Mesodermal cell (in vitro differentiated cells): ENCODE data around the gene RIMKLA.

Experiments used
- H3K27ac ChIP-seq: 2 replicates; pipeline ENCODE4 v1.7.0; 2013; ENCODE audit warnings: mild to moderate bottlenecking, low read depth, low read length, moderate library complexity; ENCODE audit not compliant: severe bottlenecking
- H3K36me3 ChIP-seq: 2 replicates; pipeline ENCODE4 v1.7.1; 2013; ENCODE audit warnings: mild to moderate bottlenecking, low read length, moderate library complexity; ENCODE audit not compliant: control insufficient read depth, insufficient read depth
- H3K4me1 ChIP-seq: one replicate; pipeline ENCODE4 v1.7.1; 2013; ENCODE audit warnings: mild to moderate bottlenecking, low read length; ENCODE audit not compliant: insufficient read depth, control insufficient read depth, poor library complexity, severe bottlenecking
- H3K4me3 ChIP-seq: 2 replicates; pipeline ENCODE4 v1.7.0; 2013; ENCODE audit warnings: low read length, control low read depth, mild to moderate bottlenecking; ENCODE audit not compliant: insufficient read depth, poor library complexity, severe bottlenecking; ENCODE audit errors: extremely low read depth
- H3K9me3 ChIP-seq: 2 replicates; pipeline ENCODE4 v1.7.1; 2013; ENCODE audit warnings: mild to moderate bottlenecking, low read length, moderate library complexity; ENCODE audit not compliant: control insufficient read depth
- WGBS, 2 experiments: methylation state at CpG; one replicate each; pipeline ENCODE4 v1.1.5; 2013; ENCODE audit warnings: missing lambda C conversion rate in 2 of 2; ENCODE audit not compliant: insufficient coverage in 2 of 2; 5-methylcytosine and 5-hydroxymethylcytosine counted together

Gene RIMKLA

DNA sequence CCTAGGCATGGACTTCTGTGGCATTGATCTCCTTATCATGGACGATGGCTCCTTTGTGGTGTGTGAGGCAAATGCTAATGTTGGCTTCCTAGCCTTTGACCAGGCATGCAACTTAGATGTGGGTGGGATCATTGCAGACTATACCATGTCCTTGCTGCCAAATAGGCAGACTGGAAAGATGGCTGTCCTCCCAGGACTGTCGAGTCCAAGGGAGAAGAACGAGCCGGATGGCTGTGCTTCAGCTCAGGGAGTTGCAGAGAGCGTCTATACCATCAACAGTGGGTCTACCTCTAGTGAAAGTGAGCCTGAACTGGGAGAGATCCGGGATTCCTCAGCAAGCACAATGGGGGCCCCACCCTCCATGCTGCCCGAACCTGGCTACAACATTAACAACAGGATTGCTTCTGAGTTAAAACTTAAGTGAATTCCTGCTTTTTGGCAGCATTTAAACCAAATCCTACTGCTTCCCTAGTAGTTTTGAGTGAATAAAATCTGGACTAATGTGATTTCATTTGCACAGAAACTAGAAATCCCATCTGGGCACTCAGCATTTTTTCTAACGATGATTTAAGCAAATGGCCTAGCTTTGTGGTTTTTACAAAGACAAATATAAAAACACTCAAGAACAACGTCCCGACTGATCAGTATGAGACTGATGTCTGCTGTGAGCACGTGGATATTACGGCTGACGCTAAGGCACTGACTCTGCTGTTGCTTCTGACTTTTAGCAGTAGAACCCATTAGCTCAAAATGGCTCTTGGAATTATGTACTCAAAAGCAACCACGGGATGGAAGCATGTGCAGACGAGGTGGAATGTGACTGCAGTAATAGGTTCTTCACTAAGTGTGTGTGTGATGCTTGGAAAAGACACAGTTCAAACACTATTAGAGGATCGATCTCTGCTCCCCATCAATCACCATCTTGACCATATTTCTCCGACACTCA, 34.2 kb downstream of the RIMKLA start:
- H3K27ac ChIP-seq: no peak overlapping the region
- H3K4me1 ChIP-seq: no peaks in the 10 kb centered on the region
- H3K9me3 ChIP-seq: no peaks in the 10 kb centered on the region
- H3K36me3 ChIP-seq: no peaks in the 10 kb centered on the region
- no peak overlapping the region for H3K4me3 ChIP-seq
- 91 to 94% methylated on average over 12 to 13 of the region's 17 CpGs for WGBS, 2 experiments

DNA sequence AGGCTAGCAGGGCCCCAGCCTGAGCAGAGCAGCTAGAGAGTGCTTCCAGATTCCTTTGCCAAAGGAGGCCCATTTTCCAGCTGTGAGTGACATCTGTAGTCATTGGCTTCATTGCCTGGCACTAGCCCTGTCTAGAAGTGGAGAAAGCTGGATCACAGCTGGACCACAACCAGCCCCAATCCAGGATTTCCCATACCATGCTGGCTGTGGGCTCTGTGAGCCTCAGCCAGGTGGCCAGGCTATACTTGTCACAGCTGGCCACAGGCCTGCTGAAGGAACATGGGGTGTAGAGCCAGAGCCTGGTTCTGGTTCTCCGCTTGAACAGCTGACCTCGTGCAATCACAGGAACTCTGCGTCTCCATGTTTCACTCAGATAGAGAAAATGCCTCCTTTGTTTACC, 36.6 kb downstream of the RIMKLA start:
- Histone ChIP-seq H3K4me1 (no peaks in the 10 kb centered on the region), H3K9me3 (no peaks in the 10 kb centered on the region), H3K36me3 (no peaks in the 10 kb centered on the region), H3K27ac (no peak overlapping the region), H3K4me3 (no peak overlapping the region)
- 21 to 63% methylated on average over 2 to 3 of the region's 3 CpGs for WGBS, 2 experiments

DNA sequence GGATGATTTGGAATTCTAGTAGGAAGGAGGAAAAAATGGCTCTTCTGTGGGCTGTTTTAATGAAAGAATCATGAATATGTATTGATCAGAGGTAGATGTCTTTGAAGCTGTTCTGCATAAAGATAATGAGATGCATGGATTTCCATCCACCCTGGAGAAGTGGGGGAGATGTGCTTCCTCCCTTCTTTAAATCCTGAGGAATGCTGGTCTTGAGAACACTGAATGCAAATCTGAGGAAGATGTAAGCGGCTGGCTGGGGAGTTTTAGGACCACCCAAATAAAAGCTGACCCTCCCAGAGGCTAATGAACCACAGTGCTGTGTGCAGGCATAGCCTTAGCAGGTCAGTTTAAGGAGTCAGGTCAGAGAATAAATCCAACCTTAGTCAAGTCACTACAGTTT, 37.9 kb downstream of the RIMKLA start:
- no peaks in the 10 kb centered on the region for H3K9me3 ChIP-seq
- H3K27ac ChIP-seq: no peak overlapping the region
- WGBS, 2 experiments: 40% methylated on average over 1 of the region's 1 CpG; no CpG with 5 or more reads in 1 of the 2 experiments
- no peaks in the 10 kb centered on the region for H3K4me1 ChIP-seq
- no peak overlapping the region for H3K4me3 ChIP-seq
- no peaks in the 10 kb centered on the region for H3K36me3 ChIP-seq

DNA sequence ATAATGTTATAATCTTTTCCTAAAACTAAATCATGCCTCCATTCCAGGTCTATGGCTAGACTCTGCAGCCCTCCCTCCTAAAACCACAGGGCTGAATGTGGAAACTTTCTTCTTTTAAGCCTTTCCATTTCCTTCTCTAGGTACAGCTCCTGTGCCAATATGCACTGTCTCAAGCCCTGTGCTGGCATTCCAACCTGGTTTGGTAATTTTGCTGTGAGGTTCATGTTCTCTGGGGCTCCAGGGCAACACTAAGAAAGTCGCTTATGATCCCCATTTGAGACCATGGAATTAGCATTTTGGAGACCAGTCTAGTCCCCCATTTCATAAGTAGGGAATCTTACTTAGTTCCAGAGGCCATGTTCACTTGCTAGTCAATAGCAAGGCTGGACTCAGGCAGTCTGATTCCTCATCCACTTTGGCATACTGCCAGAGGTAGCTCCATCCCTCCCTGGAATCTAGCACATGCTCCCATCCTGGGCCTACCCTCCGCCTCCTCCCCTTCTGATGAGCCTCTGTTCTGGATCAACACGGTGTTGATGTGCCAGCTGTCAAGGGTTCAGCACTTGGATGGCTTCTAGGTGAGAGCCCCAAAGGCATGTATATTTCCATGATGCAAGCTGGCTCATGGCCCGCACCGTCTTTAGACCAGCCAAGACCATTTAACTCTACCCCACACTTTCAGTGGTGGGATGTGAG, 38.7 kb downstream of the RIMKLA start:
- H3K36me3 ChIP-seq: no peaks in the 10 kb centered on the region
- WGBS, 2 experiments: 71 to 93% methylated on average over 3 of the region's 5 CpGs
- H3K27ac ChIP-seq: no peak overlapping the region
- H3K4me3 ChIP-seq: no peak overlapping the region
- no peaks in the 10 kb centered on the region for H3K9me3 ChIP-seq
- H3K4me1 ChIP-seq: no peaks in the 10 kb centered on the region

DNA sequence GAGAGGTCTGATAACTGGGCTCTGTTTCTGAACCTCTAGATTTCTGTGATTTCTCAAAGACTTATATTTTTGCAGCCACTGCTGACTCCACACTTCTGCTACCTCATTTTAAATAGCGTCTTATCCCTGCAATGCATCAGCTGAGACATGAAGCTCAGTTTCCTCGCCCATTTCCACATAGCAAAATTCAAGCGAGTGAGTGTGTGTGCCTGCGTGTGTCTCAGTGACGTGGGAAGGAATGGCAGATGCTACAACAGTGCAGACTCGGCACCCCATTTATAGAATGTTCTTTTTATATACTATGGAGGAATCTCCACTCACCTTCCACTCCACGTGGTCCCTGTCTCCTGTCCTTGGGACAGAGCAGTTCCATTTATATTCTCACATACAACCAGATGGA, 39.5 kb downstream of the RIMKLA start:
- no peaks in the 10 kb centered on the region for H3K4me1 ChIP-seq
- no peak overlapping the region for H3K27ac ChIP-seq
- 92% methylated on average over 3 to 4 of the region's 7 CpGs for WGBS, 2 experiments

DNA sequence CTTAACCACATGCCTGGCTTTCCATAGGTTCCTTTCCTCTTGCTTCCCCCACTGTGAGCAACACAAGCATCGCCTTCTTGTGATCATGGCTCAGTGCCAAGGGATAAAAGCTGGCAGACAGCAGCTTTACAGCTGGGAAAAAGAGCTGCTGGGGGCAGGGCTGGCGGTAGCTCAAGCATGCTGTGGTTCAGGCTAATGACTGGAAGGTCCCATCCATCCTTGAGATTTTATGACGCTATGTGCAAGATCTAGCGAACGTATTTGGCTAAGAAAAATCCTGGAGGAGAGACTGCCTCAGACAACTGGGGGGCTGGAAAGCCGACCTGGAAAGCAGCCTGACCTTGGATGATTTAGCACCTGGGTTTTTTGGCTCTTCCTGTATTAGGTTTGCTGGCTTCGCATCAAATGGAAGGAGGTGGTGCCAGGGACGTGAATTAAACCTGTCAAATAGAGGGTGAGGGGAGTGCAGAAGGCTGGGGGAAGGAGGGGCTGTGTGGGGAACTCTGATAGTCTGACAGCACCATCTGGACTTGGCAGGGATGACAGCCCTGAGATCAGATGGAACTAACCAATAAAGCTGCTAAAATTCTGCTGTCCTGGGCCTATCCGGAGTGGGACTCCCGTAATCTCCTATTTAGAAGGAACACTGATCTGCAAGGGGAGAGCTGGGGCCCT, 40.5 kb downstream of the RIMKLA start:
- Histone ChIP-seq H3K36me3 (no peaks in the 10 kb centered on the region), H3K4me3 (no peak overlapping the region), H3K9me3 (no peaks in the 10 kb centered on the region), H3K27ac (no peak overlapping the region), H3K4me1 (no peaks in the 10 kb centered on the region)
- WGBS, 2 experiments: 85 to 87% methylated on average over 9 to 10 of the region's 10 CpGs

More for the DNA sequence above, 39.5 kb downstream of the RIMKLA start:
- Histone ChIP-seq H3K9me3 (no peaks in the 10 kb centered on the region), H3K4me3 (no peak overlapping the region), H3K36me3 (no peaks in the 10 kb centered on the region)

DNA sequence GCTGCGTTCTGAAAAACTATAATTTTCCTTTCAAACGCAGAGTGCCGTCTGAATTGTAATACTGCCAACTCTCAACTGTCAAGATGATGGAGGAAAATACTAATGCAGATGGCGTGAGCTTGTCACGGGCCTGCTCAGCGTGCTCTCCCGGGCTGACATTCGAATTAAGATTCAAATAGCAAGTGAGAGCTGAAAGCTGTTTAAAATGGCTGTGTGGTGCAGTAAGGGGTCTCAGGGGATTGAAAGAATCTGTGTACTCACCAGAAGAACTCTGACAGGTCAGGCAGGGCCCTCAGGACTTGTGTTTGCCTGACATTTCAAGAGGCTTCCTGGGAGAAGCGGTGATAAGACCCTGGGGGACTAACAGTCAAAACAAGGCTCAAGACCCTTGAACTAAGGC, 42.1 kb downstream of the RIMKLA start:
- WGBS, 2 experiments: 72 to 92% methylated on average over 5 to 7 of the region's 9 CpGs
- H3K27ac ChIP-seq: no peak overlapping the region
- no peak overlapping the region for H3K4me3 ChIP-seq
- H3K36me3 ChIP-seq: no peaks in the 10 kb centered on the region
- H3K4me1 ChIP-seq: peaks cover 5% of the 10 kb centered on the region
- H3K9me3 ChIP-seq: no peaks in the 10 kb centered on the region

DNA sequence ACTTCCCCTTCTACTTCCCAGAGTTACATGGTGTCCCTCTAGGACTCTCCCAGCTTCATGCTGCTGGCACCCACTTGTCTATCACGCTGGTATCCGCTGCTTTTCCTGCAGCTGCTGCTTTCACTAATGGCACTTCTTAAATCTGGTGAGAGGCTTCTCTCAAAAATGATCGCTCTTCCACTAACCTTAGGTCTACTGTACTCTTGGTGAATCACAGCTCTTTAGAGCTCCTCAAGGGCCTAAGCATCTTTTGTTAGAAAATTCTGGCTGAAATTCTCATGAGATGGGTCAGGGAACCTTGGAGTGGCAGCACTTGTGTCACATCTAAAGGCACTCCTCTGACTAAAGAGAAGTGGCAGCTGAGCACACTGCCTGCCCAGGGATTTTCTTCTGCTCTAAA, 43.1 kb downstream of the RIMKLA start:
- Histone ChIP-seq H3K27ac (no peak overlapping the region), H3K4me3 (no peak overlapping the region), H3K9me3 (no peaks in the 10 kb centered on the region), H3K36me3 (no peaks in the 10 kb centered on the region), H3K4me1 (peaks cover 5% of the 10 kb centered on the region)
- 93% methylated on average over 3 of the region's 3 CpGs for WGBS, 2 experiments

DNA sequence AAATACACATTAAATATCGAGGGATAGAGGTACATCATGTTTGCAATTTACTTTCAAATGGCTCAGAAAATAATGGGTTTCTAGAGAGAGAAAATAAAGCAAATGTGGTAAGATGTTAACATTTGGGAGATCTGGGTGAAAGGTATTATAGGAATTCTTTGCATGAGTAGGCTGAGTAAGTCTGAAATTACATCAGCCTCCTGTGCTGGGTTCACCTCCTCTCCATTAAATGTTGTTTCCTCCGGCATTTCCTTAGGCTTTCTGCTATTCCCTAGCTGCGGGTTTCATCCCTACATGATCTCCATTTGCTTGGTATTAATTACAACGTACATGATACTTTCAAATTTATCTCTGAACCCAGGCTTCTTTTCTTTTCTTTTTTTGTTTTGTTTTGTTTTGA, 43.6 kb downstream of the RIMKLA start:
- Histone ChIP-seq H3K4me3 (no peak overlapping the region), H3K9me3 (no peaks in the 10 kb centered on the region), H3K4me1 (peaks cover 5% of the 10 kb centered on the region), H3K36me3 (no peaks in the 10 kb centered on the region), H3K27ac (no peak overlapping the region)
- 92 to 94% methylated on average over 2 to 3 of the region's 4 CpGs for WGBS, 2 experiments

GRCh38 chr1:42427240-42427639, 46.6 kb downstream of the RIMKLA start:
- WGBS, 2 experiments: 60 to 92% methylated on average over 1 to 2 of the region's 4 CpGs
- H3K27ac ChIP-seq: no peak overlapping the region
- no peaks in the 10 kb centered on the region for H3K9me3 ChIP-seq
- H3K4me3 ChIP-seq: no peak overlapping the region
- H3K4me1 ChIP-seq: peaks cover 5% of the 10 kb centered on the region
- no peaks in the 10 kb centered on the region for H3K36me3 ChIP-seq
